Measurements from ENCODE around the gene SLC35B4.

DNA sequence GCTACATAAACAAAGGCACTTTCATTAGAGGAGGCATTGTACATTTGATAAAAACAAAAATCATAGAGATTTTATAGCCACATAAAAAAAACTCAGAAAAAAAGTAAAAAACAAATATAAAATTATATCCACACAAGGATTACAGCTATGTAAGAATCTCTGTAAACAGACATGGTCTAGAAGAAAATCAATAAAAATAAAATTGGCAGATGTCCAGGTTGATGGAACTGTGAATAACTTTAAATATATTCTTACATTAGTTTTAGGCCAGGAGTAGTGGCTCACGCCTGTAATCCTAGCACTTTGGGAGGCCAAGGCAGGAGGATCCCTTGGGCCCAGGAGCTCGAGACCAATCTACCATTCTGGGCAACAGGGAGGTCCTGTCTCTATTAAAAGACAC lies 19.2 kb downstream of the SLC35B4 start:
- TF ChIP-seq GATA2 (IDR thresholded peaks at IDR 0.05; ENCODE audit: low read depth, low read length), result no peak
- TF ChIP-seq GATA3 (IDR thresholded peaks at IDR 0.05; ENCODE audit: low read depth, low read length), result no peak
